ENCODE results near the gene AKIRIN2.

AKIRIN2 gene

GRCh38 chr6:87684895-87685654 is 17.0 kb downstream of the AKIRIN2 start:
- DNase-seq: no peak

GRCh38 chr6:87683890-87684289 is 18.1 kb downstream of the AKIRIN2 start:
- DNase-seq: no peak

- no peak for DNase-seq
These were observed 19.7 kb downstream of the AKIRIN2 start for GRCh38 chr6:87682310-87682709.

GRCh38 chr6:87675004-87675681 is 26.9 kb downstream of the AKIRIN2 start:
- DNase-seq: no peak

GRCh38 chr6:87674290-87674689 is 27.7 kb downstream of the AKIRIN2 start:
- no peak for DNase-seq

- no peak for DNase-seq
These were observed 28.8 kb downstream of the AKIRIN2 start for GRCh38 chr6:87673237-87673636.

- DNase-seq: no peak
These were observed 29.4 kb downstream of the AKIRIN2 start for GRCh38 chr6:87672641-87673040.

- no peak for DNase-seq
These were observed 30.4 kb downstream of the AKIRIN2 start for GRCh38 chr6:87671555-87672029.

GRCh38 chr6:87670707-87671106 is 31.3 kb downstream of the AKIRIN2 start:
- no peak for DNase-seq

- DNase-seq: no peak
These were observed 33.0 kb downstream of the AKIRIN2 start for GRCh38 chr6:87669051-87669450.

GRCh38 chr6:87668013-87668412 is 34.0 kb downstream of the AKIRIN2 start:
- DNase-seq: no peak

- DNase-seq: no peak
These were observed 35.0 kb downstream of the AKIRIN2 start for GRCh38 chr6:87667032-87667431.

GRCh38 chr6:87664921-87665485 is 37.0 kb downstream of the AKIRIN2 start:
- no peak for DNase-seq

- DNase-seq: no peak
These were observed 38.6 kb downstream of the AKIRIN2 start for GRCh38 chr6:87663434-87663833.

- DNase-seq: no peak
These were observed 40.5 kb downstream of the AKIRIN2 start for GRCh38 chr6:87661503-87661902.

GRCh38 chr6:87661016-87661415 is 41.0 kb downstream of the AKIRIN2 start:
- no peak for DNase-seq

GRCh38 chr6:87660226-87660911 is 41.7 kb downstream of the AKIRIN2 start:
- DNase-seq: no peak

GRCh38 chr6:87658516-87658915 is 43.5 kb downstream of the AKIRIN2 start:
- no peak for DNase-seq

GRCh38 chr6:87656857-87657256 is 45.2 kb downstream of the AKIRIN2 start:
- no peak for DNase-seq

GRCh38 chr6:87655824-87656223 is 46.2 kb downstream of the AKIRIN2 start:
- no peak for DNase-seq

GRCh38 chr6:87654875-87655454 is 47.1 kb downstream of the AKIRIN2 start:
- DNase-seq: no peak

GRCh38 chr6:87654122-87654521 is 47.9 kb downstream of the AKIRIN2 start:
- DNase-seq: no peak

All from activated T-cell treated with anti-CD3 and anti-CD28 coated beads for 4 hours (primary cell).